GM19025 (cell line): ENCODE measurements around the gene REM1.
"Not testable (repeated sequence)": the region's sequence is repeated elsewhere in the genome, so short reads cannot be mapped to it uniquely, and the experiment has no call there.

ENCODE experiments used
- ATAC-seq: cut with Tn5 transposase; IDR thresholded peaks from one replicate; pipeline ENCODE4 v1.9.1; 2021; ENCODE audit warnings: mild to moderate bottlenecking, low read depth, moderate library complexity; ENCODE audit not compliant: unreplicated experiment

REM1 gene

DNA sequence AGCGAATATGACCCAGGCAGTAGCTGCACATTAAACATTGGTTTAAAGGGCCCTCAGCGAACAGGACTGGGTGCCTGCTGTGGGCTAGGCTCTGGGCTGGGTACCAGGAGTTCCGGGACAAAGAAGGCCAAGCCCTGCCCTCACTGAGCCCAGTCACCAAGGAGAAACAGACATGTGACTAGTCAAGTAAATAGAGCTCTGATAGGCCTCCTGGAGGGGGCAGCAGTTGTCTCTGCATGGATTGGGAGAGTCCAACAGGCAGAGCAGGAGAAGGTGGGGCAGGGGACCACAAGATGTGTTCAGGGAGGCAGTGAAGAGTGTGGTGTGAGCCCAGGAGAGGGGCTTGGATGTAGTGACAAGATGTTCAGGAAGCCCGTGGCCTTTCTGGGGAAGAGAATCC is 42.3 kb downstream of the REM1 start:
- no peak for ATAC-seq

- not testable (repeated sequence) for ATAC-seq
These were observed 46.2 kb downstream of the REM1 start for GRCh38 chr20:31521267-31521666.

- no peak for ATAC-seq
These were observed 47.6 kb downstream of the REM1 start for GRCh38 chr20:31522731-31523130.

GRCh38 chr20:31523361-31524283 is 48.5 kb downstream of the REM1 start:
- no peak for ATAC-seq

GRCh38 chr20:31527266-31527665 is 52.2 kb downstream of the REM1 start:
- ATAC-seq, result no peak
